CD14-positive monocyte (primary cell): ENCODE data around the gene LRRC43. TPM values are rescaled to one million over a fixed set of nuclear protein-coding genes. Genes with fewer than 3 reads are reported as not detected.

Experiments used
- DNase-seq, 3 donors: peaks; one replicate each; pipeline ENCODE4 v3.0.0-alpha.2; 2011 to 2022
- H2AFZ ChIP-seq: 2 replicates; pipeline ENCODE4 v1.6.0; 2012; ENCODE audit warnings: mild to moderate bottlenecking, low read depth, low read length, inconsistent platforms; ENCODE audit not compliant: insufficient read depth, poor library complexity, severe bottlenecking
- H3K27ac ChIP-seq, 2 donors: 1 replicate in 1 of 2; 2 replicates in 1 of 2; pipeline ENCODE4 v1.5.1; 2012 to 2013; ENCODE audit warnings: low read length in 2 of 2, control low read depth in 1 of 2, inconsistent platforms in 1 of 2, low read depth in 1 of 2, mild to moderate bottlenecking in 1 of 2
- H3K27me3 ChIP-seq, 2 donors: one replicate each; pipeline versions ENCODE4 v1.6.0 to v1.6.1; 2011 to 2013; ENCODE audit warnings: low read length in 2 of 2; ENCODE audit not compliant: control insufficient read depth in 2 of 2, insufficient read depth in 2 of 2
- H3K36me3 ChIP-seq, 2 donors: replicated peaks in 1 of 2; 1 replicate in 1 of 2; 2 replicates in 1 of 2; pipeline versions ENCODE4 v1.5.1 to v1.6.1; 2012 to 2013; ENCODE audit warnings: low read length in 2 of 2, control low read depth in 1 of 2, inconsistent platforms in 1 of 2, mild to moderate bottlenecking in 1 of 2; ENCODE audit not compliant: insufficient read depth in 2 of 2, control insufficient read depth in 1 of 2
- H3K4me1 ChIP-seq, 2 donors: 1 replicate in 1 of 2; 2 replicates in 1 of 2; pipeline versions ENCODE4 v1.5.1 to v1.6.1; 2012 to 2013; ENCODE audit warnings: low read length in 2 of 2, control low read depth in 1 of 2, inconsistent platforms in 1 of 2, mild to moderate bottlenecking in 1 of 2, moderate library complexity in 1 of 2; ENCODE audit not compliant: insufficient read depth in 2 of 2, control insufficient read depth in 1 of 2
- H3K4me2 ChIP-seq: replicated peaks from 2 replicates; pipeline ENCODE3; 2012; ENCODE audit warnings: low read length, moderate library complexity, mild to moderate bottlenecking; ENCODE audit not compliant: poor library complexity, severe bottlenecking; ENCODE audit errors: extremely low read depth
- H3K4me3 ChIP-seq, 3 experiments: fragments of 200-600 bp in 1 of 3; sonication (generic) in 1 of 3; replicated peaks in 1 of 3; 1 replicate in 2 of 3; 2 replicates in 1 of 3; pipeline ENCODE4 v1.5.1; 2011 to 2013; ENCODE audit warnings: low read length in 3 of 3, mild to moderate bottlenecking in 3 of 3, control low read depth in 2 of 3, low read depth in 2 of 3, inconsistent platforms in 1 of 3, moderate library complexity in 1 of 3
- H3K79me2 ChIP-seq: 2 replicates; pipeline ENCODE4 v1.6.0; 2012; ENCODE audit warnings: mild to moderate bottlenecking, control low read depth, inconsistent platforms, low read length, moderate library complexity; ENCODE audit not compliant: insufficient read depth
- H3K9ac ChIP-seq: 2 replicates; pipeline ENCODE4 v1.6.0; 2017; ENCODE audit warnings: low read length, mild to moderate bottlenecking; ENCODE audit not compliant: insufficient read depth, poor library complexity, severe bottlenecking
- H3K9me3 ChIP-seq, 2 donors: replicated peaks in 1 of 2; 1 replicate in 1 of 2; 2 replicates in 1 of 2; pipeline versions ENCODE4 v1.5.1 to v1.6.1; 2012 to 2013; ENCODE audit warnings: low read length in 2 of 2, control low read depth in 1 of 2; ENCODE audit not compliant: control insufficient read depth in 1 of 2, insufficient read depth in 1 of 2
- H4K20me1 ChIP-seq: 2 replicates; pipeline ENCODE4 v1.6.0; 2012; ENCODE audit warnings: mild to moderate bottlenecking, low read length, control low read depth, moderate library complexity; ENCODE audit not compliant: insufficient read depth
- H3K27ac Mint-ChIP-seq, 7 donors: one replicate each; pipeline ENCODE4 v1.8.0; 2020; ENCODE audit warnings: mild to moderate bottlenecking in 7 of 7, mixed read lengths in 7 of 7, moderate library complexity in 6 of 7, inconsistent platforms in 2 of 7
- H3K27me3 Mint-ChIP-seq, 3 donors: one replicate each; pipeline ENCODE4 v1.8.0; 2021 to 2022; ENCODE audit warnings: low read depth in 3 of 3, mild to moderate bottlenecking in 3 of 3, mixed read lengths in 3 of 3, moderate library complexity in 3 of 3, inconsistent platforms in 1 of 3
- H3K36me3 Mint-ChIP-seq, 2 donors: one replicate each; pipeline ENCODE4 v1.8.0; 2020; ENCODE audit warnings: mixed read lengths in 2 of 2, inconsistent platforms in 1 of 2, mild to moderate bottlenecking in 1 of 2
- H3K4me1 Mint-ChIP-seq: one replicate; pipeline ENCODE4 v1.8.0; 2020; ENCODE audit warnings: mild to moderate bottlenecking, mixed read lengths
- H3K4me3 Mint-ChIP-seq, 2 donors: one replicate each; pipeline ENCODE4 v1.8.0; 2020; ENCODE audit warnings: mild to moderate bottlenecking in 2 of 2, mixed read lengths in 2 of 2, moderate library complexity in 1 of 2
- H3K9me3 Mint-ChIP-seq, 7 donors: one replicate each; pipeline ENCODE4 v1.8.0; 2020 to 2022; ENCODE audit warnings: mixed read lengths in 7 of 7, mild to moderate bottlenecking in 6 of 7, moderate library complexity in 6 of 7, inconsistent platforms in 2 of 7
- CTCF ChIP-seq: fragments of 200-600 bp; IDR thresholded peaks from one replicate; pipeline ENCODE4 v1.8.0; 2022; ENCODE audit warnings: antibody characterized with exemption, mild to moderate bottlenecking
- WGBS: methylation state at CpG from one replicate; pipeline ENCODE4 v1.1.5; 2013; ENCODE audit warnings: missing lambda C conversion rate; ENCODE audit not compliant: insufficient coverage; 5-methylcytosine and 5-hydroxymethylcytosine counted together
- intact Hi-C, 2 donors: fragments of 100-400 bp; cut with micrococcal nuclease; formaldehyde crosslinking; loops; one replicate each; pipeline versions ENCODE4 v1.15.0 to v1.15.1; 2023
- polyA plus RNA-seq, 3 donors: library from polyadenylated mRNA; depleted of rRNA in 1 of 3; unstranded in 2 of 3; stranded (reverse) in 1 of 3; fragments of 300-500 nt in 2 of 3; fragments of >200 nt in 1 of 3; fragmentation: Illumina TruSeq in 2 of 3; gene quantifications; 1 replicate in 2 of 3; 2 replicates in 1 of 3; pipeline ENCODE4 v1.2.3, GENCODE V29; 2012 to 2021

LRRC43 gene
- polyA plus RNA-seq, 3 donors, result 0.19 TPM; not detected in 2

- peak overlapping the region in 1 of 7 donors; percentile 47 for H3K27ac Mint-ChIP-seq
- Histone ChIP-seq H3K4me1 (no peaks in the 10 kb centered on the region), H3K27me3 (no peaks in the 10 kb centered on the region), H2AFZ (no peak overlapping the region), H3K36me3 (peaks cover 84 to 96% of the 10 kb centered on the region in 2 donors), H3K4me2 (no peak overlapping the region), H3K4me3 (no peak overlapping the region), H3K9ac (no peak overlapping the region), H3K79me2 (no peaks in the 10 kb centered on the region), H3K9me3 (no peaks in the 10 kb centered on the region), H4K20me1 (peaks cover 18% of the 10 kb centered on the region), H3K27ac (peak overlapping the region in 1 of 2 donors; percentile 32)
- H3K4me1 Mint-ChIP-seq, result no peaks in the 10 kb centered on the region
- TF ChIP-seq CTCF, result no peak
- intact Hi-C loops, result no loop called here
- WGBS, result 99% methylated on average over 18 of the region's 18 CpGs
- no peaks in the 10 kb centered on the region for H3K27me3 Mint-ChIP-seq
- H3K36me3 Mint-ChIP-seq, result peaks cover 71 to 98% of the 10 kb centered on the region in 2 donors
- peaks cover 0 to 1% (median 0%) of the 10 kb centered on the region in 7 donors for H3K9me3 Mint-ChIP-seq
- H3K4me3 Mint-ChIP-seq, result no peak overlapping the region
- DNase-seq, result no peak
These were observed 47.4 kb upstream of the LRRC43 start for GRCh38 chr12:122135437-122136031.

- peaks cover 0 to 1% (median 0%) of the 10 kb centered on the region in 7 donors for H3K9me3 Mint-ChIP-seq
- no peak for TF ChIP-seq CTCF
- H3K4me3 ChIP-seq, result no peak overlapping the region
- peaks cover 87 to 96% of the 10 kb centered on the region in 2 donors for H3K36me3 ChIP-seq
- no peak overlapping the region for H3K4me3 Mint-ChIP-seq
- H2AFZ ChIP-seq, result no peak overlapping the region
- no peaks in the 10 kb centered on the region for H3K27me3 Mint-ChIP-seq
- no peaks in the 10 kb centered on the region for H3K79me2 ChIP-seq
- H3K27me3 ChIP-seq, result no peaks in the 10 kb centered on the region
- H3K4me1 Mint-ChIP-seq, result no peaks in the 10 kb centered on the region
- intact Hi-C loops, result no loop called here
- no peaks in the 10 kb centered on the region for H3K9me3 ChIP-seq
- H3K4me2 ChIP-seq, result no peak overlapping the region
- no peak for DNase-seq
- H4K20me1 ChIP-seq, result peaks cover 17% of the 10 kb centered on the region
- no peak overlapping the region for H3K27ac ChIP-seq
- no peak overlapping the region for H3K9ac ChIP-seq
- H3K36me3 Mint-ChIP-seq, result peaks cover 69 to 98% of the 10 kb centered on the region in 2 donors
- no peaks in the 10 kb centered on the region for H3K4me1 ChIP-seq
- 98% methylated on average over 9 of the region's 10 CpGs for WGBS
- peak overlapping the region in 1 of 7 donors; percentile 37 for H3K27ac Mint-ChIP-seq
These were observed 45.7 kb upstream of the LRRC43 start for GRCh38 chr12:122137229-122137628.
